Measurements from ENCODE around the gene THRB.

DNA sequence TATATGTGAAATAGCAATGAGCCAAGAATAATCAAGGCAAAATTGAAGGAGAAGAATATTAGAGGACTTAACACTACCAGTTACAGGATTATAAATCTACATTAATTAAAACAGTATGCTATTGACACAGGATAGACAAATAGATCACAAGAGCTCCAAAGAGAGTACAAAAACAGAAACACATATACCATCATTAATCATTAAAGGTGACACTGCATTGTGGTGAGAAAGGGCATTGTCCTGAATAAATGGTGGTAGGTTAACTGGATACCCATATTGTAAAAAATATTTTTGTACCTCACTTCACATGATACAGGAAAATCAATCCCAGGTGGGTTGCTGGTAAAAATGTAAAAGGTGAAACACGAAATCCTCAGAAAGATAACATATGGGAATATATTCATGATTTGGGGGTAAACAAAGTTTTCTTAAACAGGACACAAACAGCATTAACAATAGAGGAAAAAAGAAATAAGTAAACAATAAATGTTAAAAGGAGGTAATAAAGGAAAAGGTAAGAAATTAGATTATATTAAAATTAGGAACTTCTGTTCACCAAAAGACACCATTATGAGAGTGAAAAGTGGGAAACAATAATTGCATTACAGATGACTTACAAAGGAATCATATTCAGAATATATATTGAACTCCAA is 145.2 kb downstream of the THRB start:
- TF ChIP-seq, protein P1, sequence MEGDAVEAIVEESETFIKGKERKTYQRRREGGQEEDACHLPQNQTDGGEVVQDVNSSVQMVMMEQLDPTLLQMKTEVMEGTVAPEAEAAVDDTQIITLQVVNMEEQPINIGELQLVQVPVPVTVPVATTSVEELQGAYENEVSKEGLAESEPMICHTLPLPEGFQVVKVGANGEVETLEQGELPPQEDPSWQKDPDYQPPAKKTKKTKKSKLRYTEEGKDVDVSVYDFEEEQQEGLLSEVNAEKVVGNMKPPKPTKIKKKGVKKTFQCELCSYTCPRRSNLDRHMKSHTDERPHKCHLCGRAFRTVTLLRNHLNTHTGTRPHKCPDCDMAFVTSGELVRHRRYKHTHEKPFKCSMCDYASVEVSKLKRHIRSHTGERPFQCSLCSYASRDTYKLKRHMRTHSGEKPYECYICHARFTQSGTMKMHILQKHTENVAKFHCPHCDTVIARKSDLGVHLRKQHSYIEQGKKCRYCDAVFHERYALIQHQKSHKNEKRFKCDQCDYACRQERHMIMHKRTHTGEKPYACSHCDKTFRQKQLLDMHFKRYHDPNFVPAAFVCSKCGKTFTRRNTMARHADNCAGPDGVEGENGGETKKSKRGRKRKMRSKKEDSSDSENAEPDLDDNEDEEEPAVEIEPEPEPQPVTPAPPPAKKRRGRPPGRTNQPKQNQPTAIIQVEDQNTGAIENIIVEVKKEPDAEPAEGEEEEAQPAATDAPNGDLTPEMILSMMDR (IDR thresholded peaks at IDR 0.05) = no peak
- TF ChIP-seq POLR2A (IDR thresholded peaks at IDR 0.05) = no peak
